ENCODE results near the gene TMCC3.

The TMCC3 gene

DNA sequence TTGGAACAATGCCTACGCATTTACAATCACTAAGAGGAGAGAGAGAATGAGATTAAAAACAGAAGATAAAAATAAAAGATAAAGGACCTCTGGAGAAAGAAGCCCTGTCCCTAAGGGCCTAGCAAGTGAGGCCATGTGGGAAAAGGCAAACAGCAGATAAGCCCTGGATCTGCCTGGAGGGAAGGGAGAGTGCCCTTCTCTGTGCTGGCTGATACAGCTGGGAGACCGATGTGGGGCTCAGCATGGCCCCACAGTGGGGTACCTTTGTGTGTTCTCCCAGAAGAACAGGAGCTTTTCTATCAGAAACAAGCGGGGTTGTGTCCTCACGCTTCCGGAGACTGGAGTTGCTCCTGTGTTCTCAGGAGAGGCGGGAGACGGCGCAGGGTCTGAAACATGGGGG is 59.9 kb downstream of the TMCC3 start:
- Mint-ChIP-seq H3K27ac (no peak overlapping the region), H3K4me3 (no peak overlapping the region), H3K27me3 (no peaks in the 10 kb centered on the region), H3K4me1 (no peaks in the 10 kb centered on the region), H3K36me3 (ENCODE audit: low read depth) (no peaks in the 10 kb centered on the region), H3K9me3 (no peaks in the 10 kb centered on the region)
- ATAC-seq (no peak), DNase-seq (no peak)

DNA sequence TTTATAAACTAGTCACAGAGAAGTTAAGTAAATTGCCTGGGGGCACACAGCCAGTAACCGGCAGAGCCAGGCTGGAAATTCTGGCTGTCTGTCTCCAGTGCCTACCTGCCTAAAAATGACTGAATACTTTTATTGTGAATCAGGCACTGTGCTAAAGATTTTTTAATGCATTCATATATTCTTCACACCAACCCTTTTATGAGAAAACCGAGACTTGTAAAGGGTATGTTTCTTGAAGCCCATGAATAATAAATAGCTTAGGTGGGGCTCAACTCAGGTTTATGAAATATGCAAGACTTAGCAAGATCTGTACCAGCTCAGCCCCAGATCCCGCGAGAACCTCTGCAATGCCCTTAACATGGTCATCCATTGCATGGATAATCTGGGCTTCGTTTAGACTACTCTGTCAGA is 60.8 kb downstream of the TMCC3 start:
- no peaks in the 10 kb centered on the region for H3K9me3 Mint-ChIP-seq
- H3K27ac Mint-ChIP-seq = no peak overlapping the region
- H3K4me1 Mint-ChIP-seq = no peaks in the 10 kb centered on the region
- H3K4me3 Mint-ChIP-seq = no peak overlapping the region
- no peaks in the 10 kb centered on the region for H3K36me3 Mint-ChIP-seq (ENCODE audit: low read depth)
- ATAC-seq (no peak), DNase-seq (no peak)
- H3K27me3 Mint-ChIP-seq = no peaks in the 10 kb centered on the region

DNA sequence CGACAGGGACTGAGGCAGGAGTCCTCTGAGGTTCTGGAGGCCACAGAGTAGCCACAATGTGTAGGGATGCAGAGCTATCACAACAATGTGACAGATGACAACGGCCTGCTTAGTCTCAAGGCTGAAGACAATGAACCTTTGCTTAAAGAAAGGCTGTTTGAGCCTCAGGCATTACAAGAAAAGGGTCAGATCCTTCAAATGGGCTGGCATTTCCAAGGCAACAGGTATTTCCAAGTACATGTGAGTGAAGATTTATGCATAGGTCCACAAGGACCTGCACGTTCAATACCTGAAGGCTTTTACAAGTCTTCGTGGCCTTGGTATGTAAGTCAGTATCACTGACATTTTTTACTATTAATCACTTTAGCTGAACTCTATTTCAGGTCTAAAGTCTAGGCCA is 62.0 kb downstream of the TMCC3 start:
- H3K4me1 Mint-ChIP-seq = no peaks in the 10 kb centered on the region
- no peak overlapping the region for H3K27ac Mint-ChIP-seq
- DNase-seq (no peak), ATAC-seq (no peak)
- no peaks in the 10 kb centered on the region for H3K9me3 Mint-ChIP-seq
- no peaks in the 10 kb centered on the region for H3K27me3 Mint-ChIP-seq
- H3K4me3 Mint-ChIP-seq = no peak overlapping the region
- no peaks in the 10 kb centered on the region for H3K36me3 Mint-ChIP-seq (ENCODE audit: low read depth)

DNA sequence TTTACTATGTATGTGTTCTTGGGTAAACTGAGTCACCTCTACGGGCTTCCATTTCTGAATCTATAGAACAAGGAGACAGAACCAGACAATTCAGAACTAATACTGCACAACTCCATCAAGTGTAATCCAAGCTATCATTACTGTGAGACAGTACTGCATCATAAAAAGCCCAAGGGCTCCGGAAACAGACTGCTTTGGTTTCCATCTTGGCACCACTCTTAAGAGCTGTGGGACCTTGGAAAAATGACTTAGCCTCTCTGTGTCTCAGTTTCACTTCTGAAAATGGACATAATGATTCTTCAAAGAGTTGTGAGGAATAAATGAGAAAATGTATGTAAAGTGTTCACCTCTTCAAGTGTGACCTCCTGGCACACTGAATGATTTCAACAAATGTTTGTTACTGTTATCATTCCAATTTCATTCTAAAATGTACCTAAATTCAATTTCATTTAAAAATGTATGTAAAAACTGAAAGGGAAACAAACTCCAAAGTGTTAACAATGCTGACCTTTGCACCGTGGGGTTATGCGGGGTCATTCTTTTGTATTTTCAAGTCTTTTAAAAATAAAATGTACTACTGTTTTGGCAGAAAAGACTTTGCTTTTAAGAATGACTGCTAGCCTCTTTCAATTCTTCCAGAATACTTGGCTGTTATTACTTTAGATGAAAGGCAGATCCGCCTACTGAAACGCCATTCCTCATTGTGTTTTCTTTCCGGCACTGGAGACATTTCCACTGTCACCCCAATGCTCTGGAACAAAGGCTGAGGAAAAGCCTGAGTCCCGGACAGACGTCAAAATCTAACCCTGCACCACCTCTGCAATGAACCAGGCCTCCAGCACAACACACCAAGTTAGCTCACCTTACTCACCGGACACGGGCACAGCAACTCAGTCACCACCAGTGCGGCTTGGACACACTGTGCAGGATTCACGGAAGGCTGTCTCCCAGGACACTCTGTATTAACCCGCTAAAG is 62.8 kb downstream of the TMCC3 start:
- H3K9me3 Mint-ChIP-seq = no peaks in the 10 kb centered on the region
- H3K27ac Mint-ChIP-seq = no peak overlapping the region
- no peaks in the 10 kb centered on the region for H3K36me3 Mint-ChIP-seq (ENCODE audit: low read depth)
- H3K4me3 Mint-ChIP-seq = no peak overlapping the region
- ATAC-seq (no peak), DNase-seq (no peak)
- H3K4me1 Mint-ChIP-seq = no peaks in the 10 kb centered on the region
- H3K27me3 Mint-ChIP-seq = no peaks in the 10 kb centered on the region

DNA sequence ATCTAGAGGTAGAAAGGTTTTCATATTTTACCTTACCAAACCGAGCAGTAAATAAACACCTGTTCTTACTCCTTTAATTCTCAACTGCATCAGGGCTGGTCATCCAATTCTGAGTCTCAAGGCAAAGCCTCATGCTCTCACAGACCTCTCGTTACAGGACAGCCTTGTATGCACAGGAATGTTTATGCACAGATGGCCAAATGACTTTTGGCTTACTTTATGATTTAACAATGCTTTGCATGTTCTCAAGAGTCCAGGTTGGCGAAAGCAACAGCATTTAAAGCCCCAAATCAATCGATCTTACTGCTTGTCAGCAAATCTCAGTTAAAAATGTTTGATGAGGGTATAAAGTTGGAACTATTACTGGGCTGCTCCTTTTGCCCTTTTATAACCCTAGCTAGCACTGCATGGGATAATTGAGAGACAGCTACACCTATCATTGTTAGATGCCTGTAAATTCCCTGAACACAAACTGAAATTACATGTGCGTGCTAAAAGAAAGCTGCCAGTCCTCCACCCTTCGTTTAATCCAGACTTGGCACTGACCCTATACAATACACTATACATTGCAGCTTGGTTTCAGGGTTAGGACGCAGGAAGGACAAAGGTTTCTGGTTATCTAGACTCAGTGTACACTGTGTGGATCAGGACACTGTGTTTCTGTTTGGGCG is 63.6 kb downstream of the TMCC3 start:
- ATAC-seq (no peak), DNase-seq (no peak)
- H3K27ac Mint-ChIP-seq = no peak overlapping the region
- H3K36me3 Mint-ChIP-seq (ENCODE audit: low read depth) = no peaks in the 10 kb centered on the region
- no peaks in the 10 kb centered on the region for H3K9me3 Mint-ChIP-seq
- H3K4me1 Mint-ChIP-seq = no peaks in the 10 kb centered on the region
- no peak overlapping the region for H3K4me3 Mint-ChIP-seq
- no peaks in the 10 kb centered on the region for H3K27me3 Mint-ChIP-seq

DNA sequence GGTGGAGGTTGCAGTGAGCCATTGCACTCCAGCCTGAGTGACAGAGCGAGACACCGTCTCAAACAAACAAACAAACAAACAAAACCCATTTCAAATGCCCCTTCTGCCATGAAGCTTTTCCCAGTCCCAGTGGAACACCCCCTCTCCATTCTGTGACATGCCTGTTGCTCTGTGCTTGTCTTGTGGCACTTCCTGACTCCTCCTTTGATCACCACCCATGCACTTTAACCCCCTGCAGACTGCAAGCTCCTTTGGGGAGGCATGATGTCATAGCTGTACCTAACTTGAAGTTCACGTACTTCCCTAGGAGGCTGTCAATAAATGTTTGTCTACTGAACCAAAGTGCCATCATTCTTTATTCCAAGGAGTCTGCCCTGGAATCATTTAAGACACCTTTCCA is 64.7 kb downstream of the TMCC3 start:
- H3K4me1 Mint-ChIP-seq = no peaks in the 10 kb centered on the region
- H3K9me3 Mint-ChIP-seq = no peaks in the 10 kb centered on the region
- no peak overlapping the region for H3K4me3 Mint-ChIP-seq
- no peaks in the 10 kb centered on the region for H3K36me3 Mint-ChIP-seq (ENCODE audit: low read depth)
- ATAC-seq = no peak
- H3K27ac Mint-ChIP-seq = no peak overlapping the region
- no peak for DNase-seq
- H3K27me3 Mint-ChIP-seq = no peaks in the 10 kb centered on the region

DNA sequence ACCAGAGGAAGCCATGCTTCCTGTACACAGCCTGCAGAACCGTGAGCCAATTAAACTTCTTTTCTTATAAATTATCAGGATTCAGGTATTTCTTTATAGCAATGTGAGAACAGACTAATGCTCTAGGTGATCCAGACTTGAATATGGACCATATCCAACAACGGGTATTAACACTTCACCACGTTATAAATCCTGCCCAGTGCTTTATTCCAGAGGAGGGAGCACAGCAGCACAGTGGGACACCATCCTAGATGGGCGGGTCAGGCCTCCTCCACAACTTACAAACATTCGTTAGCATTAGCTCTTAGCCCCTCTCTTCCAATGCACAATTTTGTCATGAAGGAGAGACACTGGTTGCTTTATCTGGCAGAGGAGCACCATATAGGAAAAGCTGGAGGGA is 66.0 kb downstream of the TMCC3 start:
- no peak for ATAC-seq

DNA sequence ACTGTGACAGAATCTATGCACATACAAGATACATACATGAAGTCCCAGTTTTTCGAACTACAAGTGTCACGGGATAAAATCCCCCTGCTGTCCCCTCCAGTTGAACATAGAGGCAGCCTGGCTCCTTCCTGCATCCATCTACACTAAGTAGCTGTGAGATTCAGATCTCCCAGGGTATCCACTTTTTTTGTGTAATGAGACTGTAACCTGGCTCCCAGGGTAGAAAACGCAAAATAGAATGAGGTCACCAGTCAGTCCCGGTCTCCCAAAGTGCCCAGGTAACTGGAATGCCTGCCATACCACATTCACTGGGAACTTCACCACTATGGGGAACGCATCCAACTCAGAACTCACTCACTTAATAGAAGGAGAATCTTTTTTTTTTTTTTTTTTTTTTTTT is 67.8 kb downstream of the TMCC3 start:
- no peaks in the 10 kb centered on the region for H3K9me3 Mint-ChIP-seq
- no peak overlapping the region for H3K27ac Mint-ChIP-seq
- H3K4me3 Mint-ChIP-seq = no peak overlapping the region
- DNase-seq = no peak
- no peaks in the 10 kb centered on the region for H3K27me3 Mint-ChIP-seq
- ATAC-seq = no peak
- no peaks in the 10 kb centered on the region for H3K36me3 Mint-ChIP-seq (ENCODE audit: low read depth)
- no peaks in the 10 kb centered on the region for H3K4me1 Mint-ChIP-seq

More for the DNA sequence above, 66.0 kb downstream of the TMCC3 start:
- no peak overlapping the region for H3K27ac Mint-ChIP-seq
- DNase-seq = no peak
- H3K9me3 Mint-ChIP-seq = no peaks in the 10 kb centered on the region
- no peaks in the 10 kb centered on the region for H3K36me3 Mint-ChIP-seq (ENCODE audit: low read depth)
- H3K27me3 Mint-ChIP-seq = no peaks in the 10 kb centered on the region
- no peaks in the 10 kb centered on the region for H3K4me1 Mint-ChIP-seq
- no peak overlapping the region for H3K4me3 Mint-ChIP-seq

DNA sequence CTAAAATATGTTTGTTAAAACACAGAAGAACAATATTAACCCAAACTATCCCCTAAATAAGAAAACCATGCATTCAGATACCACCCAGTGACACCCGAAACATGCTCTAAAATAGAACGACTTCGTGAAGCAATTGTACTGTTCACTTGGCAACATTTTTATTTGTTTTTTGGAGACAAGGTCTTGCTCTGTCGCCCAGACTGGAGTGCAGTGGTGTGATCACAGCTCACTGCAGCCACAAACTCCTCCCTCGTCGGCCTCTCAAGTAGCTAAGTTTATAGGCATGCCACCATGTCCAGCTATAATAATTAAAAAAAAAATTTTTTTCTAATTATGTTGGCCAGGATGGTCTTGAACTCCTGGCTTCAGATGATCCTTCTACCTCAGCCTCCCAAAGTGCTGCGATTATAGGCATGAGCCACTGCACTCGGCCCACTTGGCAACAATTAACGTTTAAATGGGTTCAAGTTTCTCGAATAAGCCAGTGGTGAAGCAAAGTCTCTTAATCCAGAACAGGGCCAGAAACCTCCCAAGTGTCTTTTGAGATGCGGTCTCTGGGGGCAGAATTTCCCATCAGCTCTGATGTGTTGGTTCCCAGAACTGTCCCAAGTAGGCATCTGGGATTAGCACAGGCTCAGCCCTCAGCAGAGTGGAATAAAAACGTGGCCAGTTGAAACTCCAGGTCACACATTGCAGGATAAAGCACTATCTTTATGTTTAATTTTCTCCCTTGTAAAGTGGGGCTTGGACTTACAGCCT is 74.5 kb downstream of the TMCC3 start:
- Mint-ChIP-seq H3K9me3 (no peaks in the 10 kb centered on the region), H3K4me1 (no peaks in the 10 kb centered on the region), H3K27ac (no peak overlapping the region), H3K36me3 (ENCODE audit: low read depth) (no peaks in the 10 kb centered on the region), H3K27me3 (peaks cover 3% of the 10 kb centered on the region), H3K4me3 (no peak overlapping the region)
- no peak for DNase-seq
- ATAC-seq = no peak

DNA sequence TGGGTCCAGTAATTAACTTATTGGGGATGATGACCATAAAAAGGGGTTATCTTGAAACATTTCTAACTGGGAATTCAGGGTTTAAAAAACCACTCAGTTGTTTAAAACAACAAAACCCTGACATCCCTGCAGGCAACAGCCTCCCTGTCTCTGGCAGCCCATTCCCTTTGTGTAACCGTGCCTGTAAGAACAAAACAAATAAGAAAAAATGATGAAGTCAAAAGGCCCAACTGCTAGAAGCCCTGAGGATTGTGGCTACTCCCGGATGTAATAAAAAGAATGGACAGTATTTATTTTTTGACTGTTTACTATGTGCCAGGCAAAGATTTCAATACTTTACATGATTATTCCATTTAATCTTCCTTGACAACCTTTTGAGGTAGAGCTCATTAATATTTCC is 75.3 kb downstream of the TMCC3 start:
- peaks cover 2% of the 10 kb centered on the region for H3K4me1 Mint-ChIP-seq
- ATAC-seq (no peak), DNase-seq (no peak)
- peaks cover 3% of the 10 kb centered on the region for H3K27me3 Mint-ChIP-seq
- no peak overlapping the region for H3K27ac Mint-ChIP-seq
- H3K36me3 Mint-ChIP-seq (ENCODE audit: low read depth) = no peaks in the 10 kb centered on the region
- no peak overlapping the region for H3K4me3 Mint-ChIP-seq
- H3K9me3 Mint-ChIP-seq = no peaks in the 10 kb centered on the region

DNA sequence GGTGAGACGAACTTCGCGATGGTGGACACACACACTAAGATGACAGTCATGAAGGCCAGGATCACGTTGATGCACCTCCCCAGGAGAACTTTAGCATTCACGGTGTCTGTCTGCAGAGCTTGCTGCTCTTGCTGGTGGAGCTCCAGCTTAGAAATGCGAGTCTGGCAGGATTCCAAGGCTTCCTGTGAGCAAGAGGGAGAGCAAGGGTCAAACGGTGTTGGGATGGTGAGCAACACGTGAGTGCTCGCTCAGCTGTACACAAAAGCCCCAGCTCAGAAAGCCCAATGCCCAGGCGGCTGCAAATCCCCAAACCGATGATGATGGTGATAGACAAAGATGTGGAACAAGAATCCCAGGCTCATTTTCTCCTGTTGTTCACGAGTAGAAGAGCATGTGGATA is 78.8 kb downstream of the TMCC3 start:
- Mint-ChIP-seq H3K27me3 (peaks cover 5% of the 10 kb centered on the region), H3K27ac (no peak overlapping the region), H3K4me1 (peaks cover 2% of the 10 kb centered on the region), H3K36me3 (ENCODE audit: low read depth) (no peaks in the 10 kb centered on the region), H3K4me3 (no peak overlapping the region), H3K9me3 (no peaks in the 10 kb centered on the region)
- ATAC-seq = no peak
- no peak for DNase-seq

DNA sequence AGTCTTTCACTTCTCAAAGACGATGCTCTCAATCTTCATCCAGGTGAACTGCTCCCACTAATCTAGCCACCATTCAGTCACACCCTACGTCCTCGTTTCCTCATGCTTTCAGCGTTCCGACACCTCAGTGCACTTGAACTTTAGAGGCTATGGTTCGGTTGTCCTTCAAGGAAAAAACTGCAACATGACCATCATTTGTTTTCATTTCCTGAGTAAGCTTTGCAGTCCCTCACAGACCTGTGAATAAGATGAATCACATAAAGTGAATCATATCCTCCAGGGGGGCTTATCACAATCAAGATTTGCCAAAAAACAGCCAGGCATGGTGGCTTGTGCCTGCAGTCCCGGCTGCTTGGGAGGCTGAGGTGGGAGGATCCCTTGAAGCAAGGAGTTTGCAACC is 80.2 kb downstream of the TMCC3 start:
- no peaks in the 10 kb centered on the region for H3K36me3 Mint-ChIP-seq (ENCODE audit: low read depth)
- no peak overlapping the region for H3K4me3 Mint-ChIP-seq
- DNase-seq = no peak
- no peaks in the 10 kb centered on the region for H3K9me3 Mint-ChIP-seq
- ATAC-seq = no peak
- peaks cover 2% of the 10 kb centered on the region for H3K4me1 Mint-ChIP-seq
- no peak overlapping the region for H3K27ac Mint-ChIP-seq
- H3K27me3 Mint-ChIP-seq = peaks cover 5% of the 10 kb centered on the region

DNA sequence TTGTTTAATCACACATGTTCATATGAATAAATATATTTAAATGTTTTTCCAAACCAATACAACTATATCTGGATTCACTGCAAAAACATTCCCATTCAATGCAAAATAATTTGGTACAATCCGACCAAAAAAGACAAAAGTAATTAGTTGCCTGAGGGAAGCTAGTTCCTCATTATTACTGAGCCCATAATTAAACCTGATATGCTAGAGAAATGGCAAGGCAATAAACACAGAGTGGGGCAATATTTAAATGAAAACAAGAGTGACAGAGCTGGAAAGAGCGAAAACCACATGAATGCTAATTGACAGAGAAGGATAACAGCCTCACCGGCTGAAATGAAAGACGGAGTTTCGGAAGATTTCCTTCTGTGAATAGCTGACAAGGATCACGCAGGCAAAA is 82.6 kb downstream of the TMCC3 start:
- Mint-ChIP-seq H3K27ac (no peak overlapping the region), H3K4me3 (no peak overlapping the region), H3K36me3 (ENCODE audit: low read depth) (no peaks in the 10 kb centered on the region), H3K27me3 (peaks cover 2% of the 10 kb centered on the region), H3K9me3 (no peaks in the 10 kb centered on the region), H3K4me1 (peaks cover 2% of the 10 kb centered on the region)
- ATAC-seq = no peak
- no peak for DNase-seq

DNA sequence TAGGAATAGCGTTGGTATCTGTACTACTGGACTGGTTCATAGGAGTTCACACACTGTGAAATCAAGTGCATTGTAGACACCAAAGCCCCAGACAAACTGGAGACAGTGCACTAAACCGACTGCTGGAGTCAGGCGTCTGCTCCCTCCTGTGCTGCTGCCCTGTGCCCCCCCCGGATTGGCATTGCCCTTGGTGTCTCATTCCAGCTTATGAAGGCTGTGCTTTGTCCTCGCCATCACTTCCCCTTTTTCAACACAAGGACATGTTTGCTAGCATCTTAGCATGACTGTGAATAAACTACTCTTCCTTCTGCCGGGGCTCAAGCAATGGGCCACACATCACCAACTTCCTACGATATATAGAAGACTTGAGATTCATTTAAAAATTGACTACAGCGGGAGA is 84.0 kb downstream of the TMCC3 start:
- ATAC-seq = no peak
- Mint-ChIP-seq H3K4me3 (no peak overlapping the region), H3K27me3 (peaks cover 2% of the 10 kb centered on the region), H3K9me3 (no peaks in the 10 kb centered on the region), H3K36me3 (ENCODE audit: low read depth) (no peaks in the 10 kb centered on the region), H3K4me1 (peaks cover 5% of the 10 kb centered on the region), H3K27ac (no peak overlapping the region)
- no peak for DNase-seq

DNA sequence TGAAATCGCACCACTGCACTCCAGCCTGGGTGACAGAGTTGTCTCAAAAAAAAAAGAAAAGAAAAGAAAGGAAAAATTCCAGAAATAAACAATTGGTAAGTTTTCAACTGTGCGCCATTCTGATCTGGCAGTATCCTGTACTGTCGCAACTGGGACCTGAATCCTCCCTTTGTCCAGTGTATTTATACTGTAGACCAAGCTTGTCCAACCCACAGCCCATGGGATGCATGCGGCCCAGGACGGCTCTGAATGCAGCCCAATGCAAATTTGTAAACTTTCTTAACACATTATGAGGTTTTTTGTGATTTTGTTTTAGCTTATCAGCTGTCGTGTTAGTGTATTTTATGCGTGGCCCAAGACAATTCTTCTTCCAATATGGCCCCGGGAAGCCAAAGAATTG is 84.7 kb downstream of the TMCC3 start:
- peaks cover 9% of the 10 kb centered on the region for H3K4me1 Mint-ChIP-seq
- H3K36me3 Mint-ChIP-seq (ENCODE audit: low read depth) = no peaks in the 10 kb centered on the region
- peaks cover 2% of the 10 kb centered on the region for H3K27me3 Mint-ChIP-seq
- no peak for DNase-seq
- H3K9me3 Mint-ChIP-seq = no peaks in the 10 kb centered on the region
- H3K27ac Mint-ChIP-seq = no peak overlapping the region
- no peak overlapping the region for H3K4me3 Mint-ChIP-seq
- no peak for ATAC-seq

Data from activated naive CD8-positive, alpha-beta T cell treated with anti-CD3 and anti-CD28 coated beads, Interleukin-2, amount 50 U/mL, for 24 hours (primary cell).